Stimulated activated CD4-positive, alpha-beta T cell treated with anti-CD3 and anti-CD28 coated beads, Interleukin-12 subunit alpha, Interleukin-12 subunit beta, amount 100 ng/mL, for 48 hours (primary cell): ENCODE results near the gene STARD3.

ENCODE experiments used
- DNase-seq, 3 donors: peaks; one replicate each; pipeline ENCODE4 v3.0.0-alpha.2; 2020; ENCODE audit warnings: low read depth in 2 of 3, low spot score in 1 of 3

STARD3 gene

GRCh38 chr17:39658346-39658745 lies 21.4 kb downstream of the STARD3 start:
- DNase-seq: no peak

GRCh38 chr17:39658760-39659159 lies 21.8 kb downstream of the STARD3 start:
- no peak for DNase-seq

- DNase-seq: no peak
Observed at GRCh38 chr17:39659279-39660010, 22.5 kb downstream of the STARD3 start.

GRCh38 chr17:39660011-39660360 lies 23.0 kb downstream of the STARD3 start:
- DNase-seq: no peak

GRCh38 chr17:39660397-39661385 lies 23.7 kb downstream of the STARD3 start:
- DNase-seq: no peak

- DNase-seq: no peak
Observed at GRCh38 chr17:39661744-39662541, 25.0 kb downstream of the STARD3 start.

- DNase-seq: no peak
Observed at GRCh38 chr17:39662551-39663339, 25.8 kb downstream of the STARD3 start.

- no peak for DNase-seq
Observed at GRCh38 chr17:39663340-39663687, 26.4 kb downstream of the STARD3 start.

GRCh38 chr17:39663688-39664580 lies 27.0 kb downstream of the STARD3 start:
- no peak for DNase-seq

GRCh38 chr17:39664581-39665561 lies 27.9 kb downstream of the STARD3 start, which contains the start of gene TCAP:
TSS of gene TCAP (plus strand) at chr17:39665349. CDS start at chr17:39665360, 11 bp downstream.
- DNase-seq: no peak

- DNase-seq: no peak
Observed at GRCh38 chr17:39665642-39666224, 28.8 kb downstream of the STARD3 start.

- DNase-seq: no peak
Observed at GRCh38 chr17:39666231-39666600, 29.3 kb downstream of the STARD3 start.

GRCh38 chr17:39666601-39667261 lies 29.8 kb downstream of the STARD3 start:
- no peak for DNase-seq

GRCh38 chr17:39667262-39667944 lies 30.5 kb downstream of the STARD3 start:
- DNase-seq: no peak

GRCh38 chr17:39667945-39668924 lies 31.3 kb downstream of the STARD3 start, which contains the start of gene PNMT:
TSS of gene PNMT (plus strand) at chr17:39668453. CDS start at chr17:39668476, 23 bp downstream.
- peak in 2 of 3 donors; percentile 44 to 70 for DNase-seq
